GM12878 (cell line): ENCODE results near the gene TCEA2. TPM values are rescaled to one million over a fixed set of nuclear protein-coding genes. Genes with fewer than 3 reads are reported as not detected.

ENCODE experiments used
- CHD4 ChIP-seq: fragments of 200-600 bp; sonication (generic); IDR thresholded peaks from 2 replicates; pipeline ENCODE4 v1.6.1; 2016; ENCODE audit warnings: mild to moderate bottlenecking
- CREM ChIP-seq: IDR thresholded peaks from 2 replicates; pipeline ENCODE4 v1.6.1; 2014; ENCODE audit warnings: antibody characterized with exemption, low read depth
- CUX1 ChIP-seq: IDR thresholded peaks from 2 replicates; pipeline ENCODE4 v1.6.1; 2012; ENCODE audit warnings: improper control_type of control experiment, low read depth, low read length; ENCODE audit not compliant: insufficient replicate concordance
- DPF2 ChIP-seq: fragments of 450-650 bp; IDR thresholded peaks from 2 replicates; pipeline ENCODE4 v1.6.1; 2017; ENCODE audit warnings: mild to moderate bottlenecking
- EED ChIP-seq: sonication (generic); IDR thresholded peaks from 2 replicates; pipeline ENCODE4 v1.6.1; 2016; ENCODE audit warnings: antibody characterized with exemption, low read depth
- ELK1 ChIP-seq: IDR thresholded peaks from 2 replicates; pipeline ENCODE4 v1.6.1; 2012; ENCODE audit warnings: low read depth, low read length, improper control_type of control experiment
- ETV6 ChIP-seq, 2 experiments: fragments of 450-650 bp in 1 of 2; IDR thresholded peaks in 1 of 2; conservative IDR thresholded peaks in 1 of 2; 2 replicates each; pipeline ENCODE4 v1.6.1; 2014; ENCODE audit warnings: antibody characterized with exemption in 1 of 2, borderline replicate concordance in 1 of 2, low read depth in 1 of 2, mild to moderate bottlenecking in 1 of 2, moderate library complexity in 1 of 2
- IKZF1 ChIP-seq: fragments of 450-650 bp; conservative IDR thresholded peaks from 2 replicates; pipeline ENCODE4 v1.6.1; 2017; ENCODE audit warnings: antibody characterized with exemption, mild to moderate bottlenecking
- MTA2 ChIP-seq: fragments of 450-650 bp; IDR thresholded peaks from 2 replicates; pipeline ENCODE4 v1.6.1; 2016; ENCODE audit warnings: low read depth, mild to moderate bottlenecking, moderate library complexity
- MYC ChIP-seq: IDR thresholded peaks from 2 replicates; pipeline ENCODE4 v1.6.1; 2011; ENCODE audit warnings: mild to moderate bottlenecking, low read length, moderate library complexity, inconsistent platforms; ENCODE audit not compliant: insufficient read depth, insufficient replicate concordance, insufficient read length, severe bottlenecking
- RBBP5 ChIP-seq: fragments of 200-600 bp; sonication (generic); conservative IDR thresholded peaks from 2 replicates; pipeline ENCODE4 v1.6.1; 2016
- SMAD1 ChIP-seq: fragments of 450-650 bp; IDR thresholded peaks from 2 replicates; pipeline ENCODE4 v1.6.1; 2018; ENCODE audit warnings: mild to moderate bottlenecking, low read depth; ENCODE audit not compliant: partially characterized antibody
- SMAD5 ChIP-seq: IDR thresholded peaks from 2 replicates; pipeline ENCODE4 v1.6.1; 2016; ENCODE audit warnings: antibody characterized with exemption, low read depth
- SUZ12 ChIP-seq: fragments of 200-600 bp; sonication (generic); IDR thresholded peaks from one replicate; pipeline ENCODE4 v1.6.1; 2018; ENCODE audit warnings: antibody characterized with exemption, mild to moderate bottlenecking; ENCODE audit not compliant: unreplicated experiment
- TAF1 ChIP-seq: IDR thresholded peaks from 2 replicates; pipeline ENCODE4 v1.6.1; 2011; ENCODE audit warnings: mild to moderate bottlenecking, low read depth, low read length, borderline replicate concordance
- USF1 ChIP-seq: IDR thresholded peaks from 2 replicates; pipeline ENCODE4 v1.6.1; 2011; ENCODE audit warnings: borderline replicate concordance, low read depth, mild to moderate bottlenecking, moderate library complexity, mixed read lengths, low read length; ENCODE audit not compliant: insufficient read depth; ENCODE audit errors: extremely low read length
- WRNIP1 ChIP-seq: IDR thresholded peaks from 2 replicates; pipeline ENCODE4 v1.6.1; 2011; ENCODE audit warnings: low read depth, low read length, improper control_type of control experiment, borderline replicate concordance
- ZNF592 ChIP-seq: fragments of 450-650 bp; IDR thresholded peaks from 2 replicates; pipeline ENCODE4 v1.6.1; 2017; ENCODE audit warnings: mild to moderate bottlenecking, moderate library complexity
- polyA plus RNA-seq, 11 experiments: library from polyadenylated mRNA; depleted of rRNA in 4 of 11; unstranded in 6 of 11; stranded (reverse) in 5 of 11; fragments of >200 nt; fragmentation: Nextera tagmentation in 4 of 11; fragmentation: Illumina TruSeq in 1 of 11; extraction: Ambion mirVana in 4 of 11; extraction: Trizol in 1 of 11; gene quantifications; 1 replicate in 1 of 11; 2 replicates in 10 of 11; pipeline versions ENCODE4 v1.2.1 to v1.2.3, GENCODE V29; 2011 to 2016; ENCODE audit warnings: inconsistent platforms in 2 of 11, missing spikeins in 2 of 11, low read depth in 1 of 11
- total RNA-seq, 4 experiments: library from RNA; depleted of rRNA in 3 of 4; stranded (reverse); fragments of >200 nt in 3 of 4; fragmentation: Illumina TruSeq in 1 of 4; extraction: Trizol in 1 of 4; gene quantifications; 2 replicates each; pipeline versions ENCODE4 v1.2.1 to v1.2.3, GENCODE V29; 2013 to 2021

Gene TCEA2
- total and polyA plus RNA-seq, 10 of the 15 experiments (the other 5 are each of a cell fraction or from before 2014, with no cell fraction given) = 3.4 to 42.5 (median 13.3) TPM

- TF ChIP-seq ZNF592 (no peak), WRNIP1 (no peak), SUZ12 (no peak), USF1 (no peak), CHD4 (no peak), SMAD5 (no peak), SMAD1 (no peak), ELK1 (peak; percentile 43; the same call in 1 of the 2 replicates), RBBP5 (no peak), TAF1 (0 out of 2 replicates have a peak, but pooled peaks have one; percentile 39), IKZF1 (peak; percentile 76), ETV6 (conservative IDR thresholded peaks at IDR 0.05 in 1 of 2, IDR thresholded peaks at IDR 0.05 in 1 of 2; ENCODE audit: borderline replicate concordance in 1 of 2, low read depth in 1 of 2) (peak in 1 of 2 experiments; percentile 89; a peak in 2 of 4 replicates), MTA2 (no peak), DPF2 (peak; percentile 48; the same call in 1 of the 2 replicates), CUX1 (peak; percentile 78), MYC (no peak), CREM (peak; percentile 56; the same call in 1 of the 2 replicates), EED (peak; percentile 83)
Measured at GRCh38 chr20:64077094-64077493, 14.1 kb downstream of the TCEA2 start (continued).
